Measurements from ENCODE around the gene SMYD3.

- no peak for TF ChIP-seq CTCF (IDR thresholded peaks at IDR 0.05)
- no peak for TF ChIP-seq POLR2A (IDR thresholded peaks at IDR 0.05)
Measured at GRCh38 chr1:246032031-246032551, 475.0 kb downstream of the SMYD3 start.
